K562 (cell line): ENCODE measurements around the gene ACTR3. TPM values are rescaled to one million over a fixed set of nuclear protein-coding genes. Genes with fewer than 3 reads are reported as not detected.
A peak's percentile ranks its signal among the peaks of the same experiment; 100 is the strongest.

Experiments used
- ARID4B ChIP-seq: sonication (generic); formaldehyde crosslinking; IDR thresholded peaks from 2 replicates; pipeline ENCODE4 v1.8.0; 2022; ENCODE audit warnings: mild to moderate bottlenecking, missing genetic modification reagents
- CAMTA2 ChIP-seq: fragments of 250-450 bp; sonication (Bioruptor Pico); conservative IDR thresholded peaks from 2 replicates; pipeline ENCODE4 v1.5.1; 2022
- CBFB ChIP-seq: sonication (generic); formaldehyde crosslinking; IDR thresholded peaks from 2 replicates; pipeline ENCODE4 v1.4.0; 2020; ENCODE audit warnings: mild to moderate bottlenecking, missing genetic modification reagents
- FOSL1 ChIP-seq: fragments of 200-800 bp; sonication (Bioruptor generic); conservative IDR thresholded peaks from 2 replicates; pipeline ENCODE4 v1.6.1; 2016; ENCODE audit warnings: missing genetic modification characterization, missing compliant biosample characterization
- FOXO4 ChIP-seq: fragments of 450-650 bp; formaldehyde crosslinking; IDR thresholded peaks from 2 replicates; pipeline ENCODE4 v1.4.0; 2020; ENCODE audit warnings: mild to moderate bottlenecking, moderate library complexity
- HDAC3 ChIP-seq: fragments of 450-650 bp; IDR thresholded peaks from 2 replicates; pipeline ENCODE4 v1.6.1; 2018; ENCODE audit warnings: borderline replicate concordance, mild to moderate bottlenecking, moderate library complexity; ENCODE audit not compliant: partially characterized antibody
- KDM5B ChIP-seq: fragments of 200-600 bp; sonication (generic); IDR thresholded peaks from 2 replicates; pipeline ENCODE4 v1.6.1; 2012; ENCODE audit warnings: low read depth, mild to moderate bottlenecking, moderate library complexity, low read length, control low read depth, inconsistent platforms; ENCODE audit not compliant: insufficient replicate concordance
- MAZ ChIP-seq, 2 experiments: fragments of 450-650 bp in 1 of 2; sonication (generic) in 1 of 2; formaldehyde crosslinking; IDR thresholded peaks in 1 of 2; conservative IDR thresholded peaks in 1 of 2; 2 replicates each; pipeline versions ENCODE4 v1.4.0 to v1.5.0; 2020; ENCODE audit warnings: mild to moderate bottlenecking in 1 of 2, missing genetic modification reagents in 1 of 2
- MTA1 ChIP-seq: fragments of 450-650 bp; IDR thresholded peaks from 2 replicates; pipeline ENCODE4 v1.6.1; 2017; ENCODE audit warnings: borderline replicate concordance
- NFXL1 ChIP-seq: fragments of 450-650 bp; formaldehyde crosslinking; IDR thresholded peaks from 2 replicates; pipeline ENCODE4 v1.4.0; 2021; ENCODE audit warnings: mild to moderate bottlenecking
- NRF1 ChIP-seq, 2 experiments: fragments of 450-650 bp; IDR thresholded peaks in 1 of 2; conservative IDR thresholded peaks in 1 of 2; 2 replicates each; pipeline ENCODE4 v1.6.1; 2014; ENCODE audit warnings: mild to moderate bottlenecking in 2 of 2
- PHB2 ChIP-seq: fragments of 450-650 bp; IDR thresholded peaks from 2 replicates; pipeline ENCODE4 v1.6.1; 2017; ENCODE audit warnings: low read depth
- POLR2A ChIP-seq: fragments of 450-650 bp; conservative IDR thresholded peaks from 2 replicates; pipeline ENCODE4 v1.6.1; 2016
- RB1 ChIP-seq: fragments of 450-650 bp; IDR thresholded peaks from 2 replicates; pipeline ENCODE4 v1.6.1; 2017; ENCODE audit warnings: low read depth, mild to moderate bottlenecking
- RFX1 ChIP-seq: fragments of 450-650 bp; IDR thresholded peaks from 2 replicates; pipeline ENCODE4 v1.6.1; 2016; ENCODE audit warnings: mild to moderate bottlenecking, moderate library complexity
- SMAD4 ChIP-seq: fragments of 250-450 bp; sonication (Bioruptor Pico); conservative IDR thresholded peaks from 2 replicates; pipeline ENCODE4 v1.8.0; 2021; ENCODE audit warnings: inconsistent platforms, mild to moderate bottlenecking, moderate library complexity
- TRIM24 ChIP-seq, 2 experiments: fragments of 450-650 bp; IDR thresholded peaks; 2 replicates each; pipeline ENCODE4 v1.6.1; 2016
- ZNF224 ChIP-seq: sonication (generic); formaldehyde crosslinking; IDR thresholded peaks from 2 replicates; pipeline ENCODE4 v1.8.0; 2022; ENCODE audit warnings: mild to moderate bottlenecking, missing genetic modification reagents
- ZNF740 ChIP-seq, 3 experiments: fragments of 200-800 bp in 1 of 3; sonication (Bioruptor generic) in 1 of 3; sonication (generic) in 1 of 3; formaldehyde crosslinking in 1 of 3; IDR thresholded peaks; 2 replicates each; pipeline versions ENCODE4 v1.6.1 to v1.8.0; 2016 to 2022; ENCODE audit warnings: mild to moderate bottlenecking in 2 of 3, missing compliant biosample characterization in 2 of 3, missing genetic modification characterization in 2 of 3, missing genetic modification reagents in 1 of 3
- ZNF764 ChIP-seq: fragments of 250-450 bp; sonication (Bioruptor Pico); IDR thresholded peaks from 2 replicates; pipeline ENCODE4 v1.4.0; 2020; ENCODE audit warnings: low read depth, mild to moderate bottlenecking, moderate library complexity
- polyA plus RNA-seq, 8 experiments: library from polyadenylated mRNA; depleted of rRNA in 4 of 8; stranded (reverse) in 5 of 8; unstranded in 3 of 8; fragments of >200 nt; fragmentation: Nextera tagmentation in 2 of 8; fragmentation: Illumina TruSeq in 1 of 8; extraction: Ambion mirVana in 2 of 8; extraction: Trizol in 1 of 8; gene quantifications; 2 replicates each; pipeline versions ENCODE4 v1.2.1 to v1.2.3, GENCODE V29; 2011 to 2014; ENCODE audit warnings: inconsistent platforms in 1 of 8, missing spikeins in 1 of 8
- total RNA-seq, 7 experiments: library from RNA; depleted of rRNA in 6 of 7; stranded (reverse); fragments of >200 nt in 6 of 7; fragmentation: Illumina TruSeq in 2 of 7; extraction: Trizol in 2 of 7; gene quantifications; 2 replicates each; pipeline versions ENCODE4 v1.2.1 to v1.2.3, GENCODE V29; 2011 to 2021; ENCODE audit warnings: low replicate concordance in 1 of 7

ACTR3 gene
- total and polyA plus RNA-seq, 9 of the 15 experiments (the other 6 are each of a cell fraction or from before 2014, with no cell fraction given): 49.0 to 354 (median 249) TPM

GRCh38 chr2:113889471-113890252, at the start of gene ACTR3 (continued):
- TF ChIP-seq ARID4B (peak; percentile 86), RFX1 (peak; percentile 2; the same call in 1 of the 2 replicates), PHB2 (no peak), KDM5B (peak; percentile 97), CAMTA2 (CRISPR knock-in tag) (no peak), ZNF224 (CRISPR knock-in tag) (no peak), CBFB (CRISPR knock-in tag) (no peak), ZNF764 (peak; percentile 27; the same call in 1 of the 2 replicates), NFXL1 (no peak), MTA1 (0 out of 2 replicates have a peak, but pooled peaks have one; percentile 33), ZNF740 (CRISPR knock-in tag; IDR thresholded peaks at IDR 0.05) (peak; percentile 64; the same call in 1 of the 2 replicates), ZNF740 (tag; IDR thresholded peaks at IDR 0.05) (no peak), TRIM24 (IDR thresholded peaks at IDR 0.05) (peak in 1 of 2 experiments; percentile 45; a peak in 2 of 4 replicates), POLR2A (peak; percentile 97), FOSL1 (peak; percentile 54; the same call in 1 of the 2 replicates), MAZ (CRISPR knock-in tag; conservative IDR thresholded peaks at IDR 0.05 in 1 of 2, IDR thresholded peaks at IDR 0.05 in 1 of 2) (peak; percentile 100), RB1 (peak; percentile 77; the same call in 1 of the 2 replicates), NRF1 (conservative IDR thresholded peaks at IDR 0.05 in 1 of 2, IDR thresholded peaks at IDR 0.05 in 1 of 2) (peak; percentile 90 to 92), HDAC3 (peak; percentile 35), FOXO4 (CRISPR knock-in tag) (no peak), SMAD4 (CRISPR knock-in tag) (no peak; the same call in none of the 2 replicates)
